Muscle layer of colon (tissue), 2 donors: ENCODE data around the gene CCNF.

Experiments used
- H3K27ac ChIP-seq: one replicate; pipeline ENCODE4 v1.7.0; 2013; ENCODE audit warnings: low read depth, mild to moderate bottlenecking, low read length, moderate library complexity
- H3K27me3 ChIP-seq, 2 donors: one replicate each; pipeline ENCODE4 v1.7.0; 2013; ENCODE audit warnings: low read length in 2 of 2, mild to moderate bottlenecking in 2 of 2; ENCODE audit not compliant: insufficient read depth in 2 of 2, control insufficient read depth in 1 of 2
- H3K36me3 ChIP-seq: one replicate; pipeline ENCODE4 v1.7.0; 2013; ENCODE audit warnings: mild to moderate bottlenecking, low read length; ENCODE audit not compliant: insufficient read depth
- H3K4me1 ChIP-seq: one replicate; pipeline ENCODE4 v1.7.0; 2013; ENCODE audit warnings: mild to moderate bottlenecking, low read length; ENCODE audit not compliant: insufficient read depth
- H3K4me3 ChIP-seq, 2 donors: one replicate each; pipeline ENCODE4 v1.7.0; 2013; ENCODE audit warnings: low read length in 2 of 2, low read depth in 1 of 2, mild to moderate bottlenecking in 1 of 2, moderate library complexity in 1 of 2
- H3K9ac ChIP-seq: one replicate; pipeline ENCODE4 v1.7.0; 2013; ENCODE audit warnings: low read length
- H3K9me3 ChIP-seq: one replicate; pipeline ENCODE4 v1.7.0; 2013; ENCODE audit warnings: mild to moderate bottlenecking, low read length
- donor health status: abdominal sarcoma.
- donor health status: Adenocarcinoma of cecum.

The CCNF gene

GRCh38 chr16:2415085-2415484, 14.2 kb upstream of the CCNF start:
- Histone ChIP-seq H3K27me3 (peaks cover 0 to 4% of the 10 kb centered on the region in 2 donors), H3K27ac (no peak overlapping the region), H3K9me3 (no peaks in the 10 kb centered on the region), H3K9ac (no peak overlapping the region), H3K36me3 (no peaks in the 10 kb centered on the region), H3K4me3 (no peak overlapping the region), H3K4me1 (no peaks in the 10 kb centered on the region)

DNA sequence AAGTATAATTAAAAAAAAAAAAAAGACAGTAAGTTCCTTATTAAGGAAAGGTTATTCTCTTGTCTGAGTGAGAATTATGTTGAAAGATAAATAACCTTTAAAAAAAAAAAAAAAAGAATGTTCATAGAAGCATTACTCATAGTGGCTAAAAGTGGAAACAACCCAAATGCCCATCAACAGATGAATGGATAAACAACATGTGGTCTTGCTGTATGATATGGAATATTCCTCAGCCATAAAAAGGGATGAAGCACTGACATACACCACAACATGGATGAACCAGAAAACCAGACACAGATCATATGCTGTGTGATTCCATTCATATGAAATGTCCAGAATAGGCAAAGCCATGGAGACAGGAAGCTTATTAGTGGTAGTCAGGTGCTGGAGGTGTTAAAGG, 9.2 kb upstream of the CCNF start:
- peaks cover 0 to 4% of the 10 kb centered on the region in 2 donors for H3K27me3 ChIP-seq
- H3K36me3 ChIP-seq = no peaks in the 10 kb centered on the region
- no peak overlapping the region for H3K4me3 ChIP-seq
- H3K9ac ChIP-seq = no peak overlapping the region
- H3K27ac ChIP-seq = no peak overlapping the region
- no peaks in the 10 kb centered on the region for H3K4me1 ChIP-seq
- no peaks in the 10 kb centered on the region for H3K9me3 ChIP-seq

- Histone ChIP-seq H3K36me3 (no peaks in the 10 kb centered on the region), H3K27ac (no peak overlapping the region), H3K27me3 (no peaks in the 10 kb centered on the region), H3K9me3 (no peaks in the 10 kb centered on the region), H3K4me1 (no peaks in the 10 kb centered on the region), H3K9ac (no peak overlapping the region), H3K4me3 (no peak overlapping the region)
Observed at GRCh38 chr16:2422123-2422867, 7.0 kb upstream of the CCNF start.

- Histone ChIP-seq H3K9ac (no peak overlapping the region), H3K4me1 (no peaks in the 10 kb centered on the region), H3K27ac (no peak overlapping the region), H3K4me3 (no peak overlapping the region), H3K27me3 (no peaks in the 10 kb centered on the region), H3K9me3 (no peaks in the 10 kb centered on the region), H3K36me3 (no peaks in the 10 kb centered on the region)
Observed at GRCh38 chr16:2424061-2425007, 4.9 kb upstream of the CCNF start.

- H3K27me3 ChIP-seq = no peaks in the 10 kb centered on the region
- no peaks in the 10 kb centered on the region for H3K9me3 ChIP-seq
- no peaks in the 10 kb centered on the region for H3K36me3 ChIP-seq
- H3K9ac ChIP-seq = no peak overlapping the region
- H3K4me1 ChIP-seq = peaks cover 4% of the 10 kb centered on the region
- no peak overlapping the region for H3K4me3 ChIP-seq
- H3K27ac ChIP-seq = no peak overlapping the region
Observed at GRCh38 chr16:2425008-2425518, 4.2 kb upstream of the CCNF start.

GRCh38 chr16:2425825-2426430, 3.3 kb upstream of the CCNF start:
- Histone ChIP-seq H3K9me3 (no peaks in the 10 kb centered on the region), H3K4me1 (peaks cover 13% of the 10 kb centered on the region), H3K27ac (no peak overlapping the region), H3K27me3 (no peaks in the 10 kb centered on the region), H3K9ac (no peak overlapping the region), H3K4me3 (no peak overlapping the region), H3K36me3 (no peaks in the 10 kb centered on the region)

DNA sequence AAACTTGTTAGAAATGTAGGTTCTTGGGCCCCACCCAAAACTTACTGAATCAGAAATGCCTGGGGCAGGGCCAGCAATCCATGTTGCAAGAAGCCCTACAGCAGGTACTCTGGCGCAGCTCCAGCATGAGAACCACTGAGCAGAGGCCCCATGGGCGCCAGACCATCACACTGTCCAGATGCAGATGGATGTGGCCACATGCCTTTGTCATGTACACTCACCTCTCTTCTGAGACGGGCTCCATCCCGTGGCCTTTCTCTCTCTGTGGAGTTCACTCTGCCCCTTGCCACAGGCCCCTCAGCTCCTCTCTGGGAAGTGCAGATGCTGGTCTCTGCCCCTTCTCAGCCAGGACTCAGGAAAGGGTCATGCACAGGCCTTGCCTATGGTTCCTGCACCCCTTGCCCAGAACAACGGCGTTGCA, 2.3 kb upstream of the CCNF start:
- peaks cover 14% of the 10 kb centered on the region for H3K4me1 ChIP-seq
- H3K4me3 ChIP-seq = no peak overlapping the region
- no peaks in the 10 kb centered on the region for H3K9me3 ChIP-seq
- H3K36me3 ChIP-seq = no peaks in the 10 kb centered on the region
- H3K27ac ChIP-seq = no peak overlapping the region
- no peak overlapping the region for H3K9ac ChIP-seq
- H3K27me3 ChIP-seq = no peaks in the 10 kb centered on the region

- H3K36me3 ChIP-seq = no peaks in the 10 kb centered on the region
- H3K9me3 ChIP-seq = no peaks in the 10 kb centered on the region
- H3K27me3 ChIP-seq = no peaks in the 10 kb centered on the region
- H3K4me3 ChIP-seq = no peak overlapping the region
- no peak overlapping the region for H3K9ac ChIP-seq
- H3K27ac ChIP-seq = no peak overlapping the region
- H3K4me1 ChIP-seq = peaks cover 14% of the 10 kb centered on the region
Observed at GRCh38 chr16:2427526-2427925, 1.7 kb upstream of the CCNF start.

GRCh38 chr16:2428051-2428783, 1.0 kb upstream of the CCNF start:
- H3K27ac ChIP-seq = peak overlapping the region; percentile 63

DNA sequence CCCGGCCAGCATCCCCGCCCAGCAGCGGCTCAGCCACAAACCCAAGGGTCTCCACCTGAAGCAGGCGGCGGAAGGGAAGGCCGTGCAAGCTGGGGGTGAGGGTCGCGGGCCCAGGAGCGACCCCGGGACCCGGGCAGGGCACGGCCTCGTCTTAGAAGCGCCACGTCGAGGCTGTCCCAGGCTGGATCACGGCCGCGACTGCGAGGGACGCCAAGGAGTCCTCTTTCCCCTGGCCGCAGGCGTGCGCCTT, 538 bp upstream of the CCNF start:
- Histone ChIP-seq H3K27ac (peak overlapping the region; percentile 63), H3K4me3 (peak overlapping the region; percentile 71 to 91), H3K36me3 (peaks cover 5% of the 10 kb centered on the region), H3K9me3 (no peaks in the 10 kb centered on the region), H3K9ac (no peak overlapping the region), H3K27me3 (no peaks in the 10 kb centered on the region), H3K4me1 (peaks cover 14% of the 10 kb centered on the region)

More at GRCh38 chr16:2428051-2428783, 1.0 kb upstream of the CCNF start:
- Histone ChIP-seq H3K36me3 (peaks cover 4% of the 10 kb centered on the region), H3K9ac (no peak overlapping the region), H3K9me3 (no peaks in the 10 kb centered on the region), H3K4me3 (peak overlapping the region; percentile 71 to 91), H3K4me1 (peaks cover 14% of the 10 kb centered on the region), H3K27me3 (no peaks in the 10 kb centered on the region)
